KOPT-K1 (cell line): ENCODE measurements around the gene LCOR.

ENCODE experiments used
- H3K27ac ChIP-seq: fragments of 200-600 bp; sonication (generic); 2 replicates; pipeline ENCODE4 v1.5.1; 2016; ENCODE audit warnings: antibody characterized with exemption, mild to moderate bottlenecking, low read depth, low read length; ENCODE audit not compliant: poor library complexity, severe bottlenecking
- H3K36me3 ChIP-seq: fragments of 200-600 bp; sonication (generic); 2 replicates; pipeline ENCODE4 v1.5.1; 2017; ENCODE audit warnings: antibody characterized with exemption, mild to moderate bottlenecking, low read length, moderate library complexity; ENCODE audit not compliant: insufficient read depth
- H3K9me3 ChIP-seq: fragments of 200-600 bp; sonication (generic); 2 replicates; pipeline ENCODE4 v1.5.1; 2017; ENCODE audit warnings: antibody characterized with exemption, low read length, mild to moderate bottlenecking; ENCODE audit not compliant: insufficient read depth, poor library complexity, severe bottlenecking

LCOR gene

GRCh38 chr10:97038688-97039087 is 206.6 kb downstream of the LCOR start:
- H3K27ac ChIP-seq: no peak overlapping the region
- H3K36me3 ChIP-seq: peaks cover 98% of the 10 kb centered on the region

GRCh38 chr10:97039538-97040247 is 207.6 kb downstream of the LCOR start:
- Histone ChIP-seq H3K9me3 (no peaks in the 10 kb centered on the region), H3K27ac (no peak overlapping the region), H3K36me3 (peaks cover 98% of the 10 kb centered on the region)

More at GRCh38 chr10:97038688-97039087, 206.6 kb downstream of the LCOR start:
- H3K9me3 ChIP-seq: no peaks in the 10 kb centered on the region

GRCh38 chr10:97040248-97040584 is 208.1 kb downstream of the LCOR start:
- Histone ChIP-seq H3K27ac (no peak overlapping the region), H3K9me3 (no peaks in the 10 kb centered on the region), H3K36me3 (peaks cover 98% of the 10 kb centered on the region)

- H3K9me3 ChIP-seq: no peaks in the 10 kb centered on the region
- peaks cover 98% of the 10 kb centered on the region for H3K36me3 ChIP-seq
- no peak overlapping the region for H3K27ac ChIP-seq
Observed at GRCh38 chr10:97040706-97041105, 208.6 kb downstream of the LCOR start.

- Histone ChIP-seq H3K9me3 (no peaks in the 10 kb centered on the region), H3K36me3 (peaks cover 98% of the 10 kb centered on the region), H3K27ac (no peak overlapping the region)
Observed at GRCh38 chr10:97042081-97042480, 210.0 kb downstream of the LCOR start.

- Histone ChIP-seq H3K9me3 (no peaks in the 10 kb centered on the region), H3K27ac (no peak overlapping the region), H3K36me3 (peaks cover 98% of the 10 kb centered on the region)
Observed at GRCh38 chr10:97042716-97043562, 210.8 kb downstream of the LCOR start.

- Histone ChIP-seq H3K36me3 (peaks cover 98% of the 10 kb centered on the region), H3K9me3 (no peaks in the 10 kb centered on the region), H3K27ac (no peak overlapping the region)
Observed at GRCh38 chr10:97043563-97043855, 211.4 kb downstream of the LCOR start.
